CD4-positive, CD25-positive, alpha-beta regulatory T cell (primary cell): ENCODE results near the gene RNU7-1. TPM values are rescaled to one million over a fixed set of nuclear protein-coding genes. Genes with fewer than 3 reads are reported as not detected.

ENCODE experiments used
- ATAC-seq, 2 donors: fragments of 150-1000 bp; cut with Tn5 transposase; one replicate each; pipeline ENCODE4 v1.10.0; 2021; ENCODE audit warnings: low read depth in 2 of 2, moderate number of reproducible peaks in 2 of 2, moderate library complexity in 1 of 2
- DNase-seq, 3 donors: peaks; one replicate each; pipeline versions ENCODE4 v3.0.0 to v3.0.0-alpha.2; 2012 to 2022; ENCODE audit warnings: mixed read lengths in 1 of 3
- H3K27ac ChIP-seq: one replicate; pipeline ENCODE4 v1.7.0; 2013; ENCODE audit warnings: mild to moderate bottlenecking, low read length; ENCODE audit not compliant: insufficient read depth, poor library complexity, severe bottlenecking
- H3K27me3 ChIP-seq: one replicate; pipeline ENCODE4 v1.7.0; 2013; ENCODE audit warnings: low read length; ENCODE audit not compliant: control insufficient read depth, insufficient read depth
- H3K36me3 ChIP-seq: one replicate; pipeline ENCODE4 v1.7.0; 2013; ENCODE audit warnings: mild to moderate bottlenecking, low read length, moderate library complexity; ENCODE audit not compliant: control insufficient read depth, insufficient read depth
- H3K4me1 ChIP-seq: 2 replicates; pipeline ENCODE4 v1.7.0; 2013; ENCODE audit warnings: mild to moderate bottlenecking, low read length; ENCODE audit not compliant: insufficient read depth, control insufficient read depth, poor library complexity, severe bottlenecking
- H3K4me3 ChIP-seq: one replicate; pipeline ENCODE4 v1.7.0; 2013; ENCODE audit warnings: low read depth, mild to moderate bottlenecking, low read length, moderate library complexity
- H3K9me3 ChIP-seq, 2 experiments: 1 replicate in 1 of 2; 2 replicates in 1 of 2; pipeline ENCODE4 v1.7.0; 2013; ENCODE audit warnings: low read length in 2 of 2, mild to moderate bottlenecking in 1 of 2, moderate library complexity in 1 of 2; ENCODE audit not compliant: control insufficient read depth in 2 of 2
- H3K27ac Mint-ChIP-seq, 3 donors: one replicate each; pipeline ENCODE4 v1.8.0; 2020 to 2022; ENCODE audit warnings: mild to moderate bottlenecking in 3 of 3, mixed read lengths in 3 of 3, moderate library complexity in 2 of 3
- H3K27me3 Mint-ChIP-seq: one replicate; pipeline ENCODE4 v1.8.0; 2022; ENCODE audit warnings: mild to moderate bottlenecking, mixed read lengths
- H3K36me3 Mint-ChIP-seq: one replicate; pipeline ENCODE4 v1.8.0; 2020; ENCODE audit warnings: mixed read lengths
- H3K4me1 Mint-ChIP-seq, 4 donors: one replicate each; pipeline ENCODE4 v1.8.0; 2020 to 2022; ENCODE audit warnings: mixed read lengths in 4 of 4, mild to moderate bottlenecking in 1 of 4
- H3K4me3 Mint-ChIP-seq, 4 donors: one replicate each; pipeline ENCODE4 v1.8.0; 2020 to 2022; ENCODE audit warnings: mild to moderate bottlenecking in 4 of 4, mixed read lengths in 4 of 4, moderate library complexity in 3 of 4
- H3K9me3 Mint-ChIP-seq, 7 donors: one replicate each; pipeline ENCODE4 v1.8.0; 2020 to 2022; ENCODE audit warnings: mixed read lengths in 7 of 7, mild to moderate bottlenecking in 3 of 7, moderate library complexity in 2 of 7
- polyA plus RNA-seq, 4 donors: library from polyadenylated mRNA; unstranded; fragments of 300-500 nt; fragmentation: Illumina TruSeq; gene quantifications; one replicate each; pipeline ENCODE4 v1.2.3, GENCODE V29; 2021
- total RNA-seq: library from RNA; stranded (reverse); gene quantifications from one replicate; pipeline ENCODE4 v1.2.3, GENCODE V29; 2022

The RNU7-1 gene
- total and polyA plus RNA-seq, 5 donors from 2014 or later = not detected

- no peaks in the 10 kb centered on the region for H3K9me3 Mint-ChIP-seq
Measured at GRCh38 chr12:6942331-6942665, 1.3 kb upstream of the RNU7-1 start.

GRCh38 chr12:6943389-6943721, 261 bp upstream of the RNU7-1 start:
- peak overlapping the region; percentile 88 to 99 (median 98) for H3K4me3 Mint-ChIP-seq
- Histone ChIP-seq H3K27ac (peak overlapping the region; percentile 98), H3K4me3 (peak overlapping the region; percentile 79), H3K27me3 (no peaks in the 10 kb centered on the region), H3K4me1 (peaks cover 62% of the 10 kb centered on the region), H3K36me3 (no peaks in the 10 kb centered on the region), H3K9me3 (no peaks in the 10 kb centered on the region)
- H3K9me3 Mint-ChIP-seq = no peaks in the 10 kb centered on the region
- H3K27ac Mint-ChIP-seq = peak overlapping the region; percentile 97 to 100 (median 99)
- DNase-seq (peak; percentile 78 to 94 (median 90)), ATAC-seq (peak; percentile 63 to 68)
- peaks cover 6 to 71% (median 27%) of the 10 kb centered on the region in 4 donors for H3K4me1 Mint-ChIP-seq
- H3K27me3 Mint-ChIP-seq = no peaks in the 10 kb centered on the region
- no peaks in the 10 kb centered on the region for H3K36me3 Mint-ChIP-seq

More at GRCh38 chr12:6942331-6942665, 1.3 kb upstream of the RNU7-1 start:
- Histone ChIP-seq H3K27me3 (no peaks in the 10 kb centered on the region), H3K27ac (peak overlapping the region; percentile 98), H3K4me1 (peaks cover 59% of the 10 kb centered on the region), H3K36me3 (no peaks in the 10 kb centered on the region), H3K4me3 (no peak overlapping the region), H3K9me3 (no peaks in the 10 kb centered on the region)
- no peaks in the 10 kb centered on the region for H3K36me3 Mint-ChIP-seq
- no peak for ATAC-seq
- peak overlapping the region; percentile 44 to 99 (median 86) for H3K4me3 Mint-ChIP-seq
- no peaks in the 10 kb centered on the region for H3K27me3 Mint-ChIP-seq
- DNase-seq = no peak
- H3K4me1 Mint-ChIP-seq = peaks cover 6 to 66% (median 22%) of the 10 kb centered on the region in 4 donors
- H3K27ac Mint-ChIP-seq = peak overlapping the region; percentile 92 to 99 (median 97)

- Mint-ChIP-seq H3K27ac (peak overlapping the region; percentile 97 to 100 (median 99)), H3K36me3 (no peaks in the 10 kb centered on the region), H3K4me3 (peak overlapping the region; percentile 88 to 99 (median 98)), H3K4me1 (peaks cover 6 to 76% (median 34%) of the 10 kb centered on the region in 4 donors), H3K27me3 (peaks cover 4% of the 10 kb centered on the region), H3K9me3 (no peaks in the 10 kb centered on the region)
- H3K4me3 ChIP-seq = peak overlapping the region; percentile 79
- peak; percentile 66 to 67 for ATAC-seq
- no peaks in the 10 kb centered on the region for H3K9me3 ChIP-seq
- H3K36me3 ChIP-seq = no peaks in the 10 kb centered on the region
- peaks cover 71% of the 10 kb centered on the region for H3K4me1 ChIP-seq
- H3K27me3 ChIP-seq = no peaks in the 10 kb centered on the region
- H3K27ac ChIP-seq = peak overlapping the region; percentile 98
- DNase-seq = peak; percentile 81 to 94 (median 86)
Measured at GRCh38 chr12:6944381-6945186, 968 bp downstream of the RNU7-1 start.

GRCh38 chr12:6945613-6946012, 2.0 kb downstream of the RNU7-1 start:
- no peaks in the 10 kb centered on the region for H3K36me3 Mint-ChIP-seq
- no peaks in the 10 kb centered on the region for H3K9me3 ChIP-seq
- no peak for DNase-seq
- H3K27ac ChIP-seq = peak overlapping the region; percentile 98
- no peaks in the 10 kb centered on the region for H3K27me3 ChIP-seq
- peak overlapping the region; percentile 97 to 99 (median 98) for H3K27ac Mint-ChIP-seq
- peak overlapping the region; percentile 79 for H3K4me3 ChIP-seq
- peak overlapping the region; percentile 88 to 99 (median 98) for H3K4me3 Mint-ChIP-seq
- H3K36me3 ChIP-seq = no peaks in the 10 kb centered on the region
- peaks cover 81% of the 10 kb centered on the region for H3K4me1 ChIP-seq
- ATAC-seq = no peak
- peaks cover 4% of the 10 kb centered on the region for H3K27me3 Mint-ChIP-seq
- H3K9me3 Mint-ChIP-seq = no peaks in the 10 kb centered on the region
- H3K4me1 Mint-ChIP-seq = peaks cover 12 to 81% (median 44%) of the 10 kb centered on the region in 4 donors

GRCh38 chr12:6946033-6946919, 2.7 kb downstream of the RNU7-1 start:
- no peaks in the 10 kb centered on the region for H3K36me3 Mint-ChIP-seq
- H3K27ac ChIP-seq = peak overlapping the region; percentile 98
- H3K4me3 Mint-ChIP-seq = peak overlapping the region; percentile 88 to 99 (median 96)
- DNase-seq = peak; percentile 52 to 77 (median 73)
- H3K27ac Mint-ChIP-seq = peak overlapping the region; percentile 97 to 99 (median 98)
- no peaks in the 10 kb centered on the region for H3K9me3 ChIP-seq
- peaks cover 86% of the 10 kb centered on the region for H3K4me1 ChIP-seq
- H3K9me3 Mint-ChIP-seq = no peaks in the 10 kb centered on the region
- peak overlapping the region; percentile 58 for H3K4me3 ChIP-seq
- no peaks in the 10 kb centered on the region for H3K27me3 ChIP-seq
- peaks cover 14 to 84% (median 46%) of the 10 kb centered on the region in 4 donors for H3K4me1 Mint-ChIP-seq
- H3K36me3 ChIP-seq = no peaks in the 10 kb centered on the region
- ATAC-seq = peak; percentile 3 to 4
- peaks cover 4% of the 10 kb centered on the region for H3K27me3 Mint-ChIP-seq

- DNase-seq (no peak), ATAC-seq (no peak)
- no peaks in the 10 kb centered on the region for H3K36me3 ChIP-seq
- H3K4me1 ChIP-seq = peaks cover 90% of the 10 kb centered on the region
- Mint-ChIP-seq H3K4me3 (peak overlapping the region; percentile 88 to 99 (median 96)), H3K36me3 (no peaks in the 10 kb centered on the region), H3K27ac (peak overlapping the region; percentile 97 to 99 (median 98)), H3K4me1 (peaks cover 14 to 84% (median 46%) of the 10 kb centered on the region in 4 donors), H3K9me3 (no peaks in the 10 kb centered on the region), H3K27me3 (peaks cover 4% of the 10 kb centered on the region)
- H3K9me3 ChIP-seq = no peaks in the 10 kb centered on the region
- no peaks in the 10 kb centered on the region for H3K27me3 ChIP-seq
- H3K4me3 ChIP-seq = peak overlapping the region; percentile 58
- peak overlapping the region; percentile 98 for H3K27ac ChIP-seq
Measured at GRCh38 chr12:6946920-6947374, 3.3 kb downstream of the RNU7-1 start.

GRCh38 chr12:6947615-6948014, 4.0 kb downstream of the RNU7-1 start:
- Histone ChIP-seq H3K4me1 (peaks cover 94% of the 10 kb centered on the region), H3K27ac (peak overlapping the region; percentile 98), H3K4me3 (no peak overlapping the region), H3K36me3 (no peaks in the 10 kb centered on the region), H3K27me3 (no peaks in the 10 kb centered on the region), H3K9me3 (no peaks in the 10 kb centered on the region)
- peaks cover 5% of the 10 kb centered on the region for H3K36me3 Mint-ChIP-seq
- peaks cover 4% of the 10 kb centered on the region for H3K27me3 Mint-ChIP-seq
- ATAC-seq (no peak), DNase-seq (no peak)
- peaks cover 14 to 79% (median 47%) of the 10 kb centered on the region in 4 donors for H3K4me1 Mint-ChIP-seq
- H3K4me3 Mint-ChIP-seq = peak overlapping the region; percentile 76 to 99 (median 82)
- no peaks in the 10 kb centered on the region for H3K9me3 Mint-ChIP-seq
- H3K27ac Mint-ChIP-seq = peak overlapping the region; percentile 87 to 99 (median 97)
